Measurements from ENCODE around the gene IGSF8.

GRCh38 chr1:160127381-160127780 is 29.0 kb upstream of the IGSF8 start:
- TF ChIP-seq, protein P1, sequence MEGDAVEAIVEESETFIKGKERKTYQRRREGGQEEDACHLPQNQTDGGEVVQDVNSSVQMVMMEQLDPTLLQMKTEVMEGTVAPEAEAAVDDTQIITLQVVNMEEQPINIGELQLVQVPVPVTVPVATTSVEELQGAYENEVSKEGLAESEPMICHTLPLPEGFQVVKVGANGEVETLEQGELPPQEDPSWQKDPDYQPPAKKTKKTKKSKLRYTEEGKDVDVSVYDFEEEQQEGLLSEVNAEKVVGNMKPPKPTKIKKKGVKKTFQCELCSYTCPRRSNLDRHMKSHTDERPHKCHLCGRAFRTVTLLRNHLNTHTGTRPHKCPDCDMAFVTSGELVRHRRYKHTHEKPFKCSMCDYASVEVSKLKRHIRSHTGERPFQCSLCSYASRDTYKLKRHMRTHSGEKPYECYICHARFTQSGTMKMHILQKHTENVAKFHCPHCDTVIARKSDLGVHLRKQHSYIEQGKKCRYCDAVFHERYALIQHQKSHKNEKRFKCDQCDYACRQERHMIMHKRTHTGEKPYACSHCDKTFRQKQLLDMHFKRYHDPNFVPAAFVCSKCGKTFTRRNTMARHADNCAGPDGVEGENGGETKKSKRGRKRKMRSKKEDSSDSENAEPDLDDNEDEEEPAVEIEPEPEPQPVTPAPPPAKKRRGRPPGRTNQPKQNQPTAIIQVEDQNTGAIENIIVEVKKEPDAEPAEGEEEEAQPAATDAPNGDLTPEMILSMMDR (conservative IDR thresholded peaks at IDR 0.05; ENCODE audit: low read depth, low read length) = no peak
- no peak for TF ChIP-seq EZH2 (IDR thresholded peaks at IDR 0.05; ENCODE audit: borderline replicate concordance, low read depth, low read length, poor library complexity, severe bottlenecking)

Measured in A673 (cell line).